ENCODE measurements around the gene LMBRD2. TPM values are rescaled to one million over a fixed set of nuclear protein-coding genes. Genes with fewer than 3 reads are reported as not detected.

Gene LMBRD2
- polyA plus RNA-seq, 3 donors: 2.1 to 6.4 (median 2.3) TPM

GRCh38 chr5:36054647-36055046 lies 97.0 kb downstream of the LMBRD2 start:
- H3K36me3 ChIP-seq (replicated peaks in 1 of 2; ENCODE audit: control insufficient read depth in 1 of 2, insufficient read depth in 2 of 2, low read length in 2 of 2): no peaks in the 10 kb centered on the region
- no peak overlapping the region for H3K4me2 ChIP-seq (replicated peaks; ENCODE audit: extremely low read depth, low read length, poor library complexity, severe bottlenecking)
- no peak for TF ChIP-seq CTCF (IDR thresholded peaks at IDR 0.05)
- Mint-ChIP-seq H3K4me3 (no peak overlapping the region), H3K36me3 (no peaks in the 10 kb centered on the region), H3K4me1 (peaks cover 7% of the 10 kb centered on the region), H3K27me3 (ENCODE audit: low read depth in 3 of 3) (peaks cover 0 to 3% (median 1%) of the 10 kb centered on the region in 3 donors), H3K27ac (no peak overlapping the region), H3K9me3 (no peaks in the 10 kb centered on the region)
- WGBS (ENCODE audit: insufficient coverage): 40% methylated on average over 1 of the region's 3 CpGs
- no peak for DNase-seq
- no peaks in the 10 kb centered on the region for H3K79me2 ChIP-seq (ENCODE audit: insufficient read depth, low read length)
- H2AFZ ChIP-seq (ENCODE audit: insufficient read depth, low read depth, low read length, poor library complexity, severe bottlenecking): no peak overlapping the region
- H4K20me1 ChIP-seq (ENCODE audit: insufficient read depth, low read length): no peaks in the 10 kb centered on the region
- no peaks in the 10 kb centered on the region for H3K4me1 ChIP-seq (ENCODE audit: control insufficient read depth in 1 of 2, insufficient read depth in 2 of 2, low read length in 2 of 2)
- no peaks in the 10 kb centered on the region for H3K9me3 ChIP-seq (replicated peaks in 1 of 2; ENCODE audit: control insufficient read depth in 1 of 2, insufficient read depth in 1 of 2, low read length in 2 of 2)
- intact Hi-C loops (cut with micrococcal nuclease): no loop called here
- no peaks in the 10 kb centered on the region for H3K27me3 ChIP-seq (ENCODE audit: control insufficient read depth in 2 of 2, insufficient read depth in 2 of 2, low read length in 2 of 2)
- no peak overlapping the region for H3K27ac ChIP-seq (ENCODE audit: low read depth in 1 of 2, low read length in 2 of 2)
- H3K9ac ChIP-seq (ENCODE audit: insufficient read depth, low read length, poor library complexity, severe bottlenecking): no peak overlapping the region
- H3K4me3 ChIP-seq (replicated peaks in 1 of 3; ENCODE audit: low read depth in 2 of 3, low read length in 3 of 3): no peak overlapping the region

- H3K4me3 Mint-ChIP-seq: no peak overlapping the region
- H3K27me3 Mint-ChIP-seq (ENCODE audit: low read depth in 3 of 3): no peaks in the 10 kb centered on the region
- no peaks in the 10 kb centered on the region for H3K36me3 Mint-ChIP-seq
- no peak overlapping the region for H3K9ac ChIP-seq (ENCODE audit: insufficient read depth, low read length, poor library complexity, severe bottlenecking)
- no peak for DNase-seq
- no peak overlapping the region for H3K4me3 ChIP-seq (replicated peaks in 1 of 3; ENCODE audit: low read depth in 2 of 3, low read length in 3 of 3)
- no peak for TF ChIP-seq CTCF (IDR thresholded peaks at IDR 0.05)
- H3K27me3 ChIP-seq (ENCODE audit: control insufficient read depth in 2 of 2, insufficient read depth in 2 of 2, low read length in 2 of 2): no peaks in the 10 kb centered on the region
- peaks cover 13% of the 10 kb centered on the region for H3K4me1 Mint-ChIP-seq
- H4K20me1 ChIP-seq (ENCODE audit: insufficient read depth, low read length): no peaks in the 10 kb centered on the region
- no peak overlapping the region for H3K27ac Mint-ChIP-seq
- H3K36me3 ChIP-seq (replicated peaks in 1 of 2; ENCODE audit: control insufficient read depth in 1 of 2, insufficient read depth in 2 of 2, low read length in 2 of 2): no peaks in the 10 kb centered on the region
- no peak overlapping the region for H3K4me2 ChIP-seq (replicated peaks; ENCODE audit: extremely low read depth, low read length, poor library complexity, severe bottlenecking)
- no peaks in the 10 kb centered on the region for H3K4me1 ChIP-seq (ENCODE audit: control insufficient read depth in 1 of 2, insufficient read depth in 2 of 2, low read length in 2 of 2)
- no peaks in the 10 kb centered on the region for H3K9me3 Mint-ChIP-seq
- no peaks in the 10 kb centered on the region for H3K9me3 ChIP-seq (replicated peaks in 1 of 2; ENCODE audit: control insufficient read depth in 1 of 2, insufficient read depth in 1 of 2, low read length in 2 of 2)
- intact Hi-C loops (cut with micrococcal nuclease): no loop called here
- no peak overlapping the region for H3K27ac ChIP-seq (ENCODE audit: low read depth in 1 of 2, low read length in 2 of 2)
- no peaks in the 10 kb centered on the region for H3K79me2 ChIP-seq (ENCODE audit: insufficient read depth, low read length)
- no peak overlapping the region for H2AFZ ChIP-seq (ENCODE audit: insufficient read depth, low read depth, low read length, poor library complexity, severe bottlenecking)
Observed at GRCh38 chr5:36052538-36052937, 99.1 kb downstream of the LMBRD2 start.
